Measurements from ENCODE around the gene PRSS27.

PRSS27 gene

GRCh38 chr16:2752850-2753732 lies 33.1 kb upstream of the PRSS27 start:
- ChIA-PET CTCF (interaction anchor here (0.6 to 1.9 kb wide), 5 partner anchors 16 to 167 kb away, joined by 3 to 7 read pairs (median 4); no protein-coding TSS in a partner anchor), POLR2A (interaction anchor here (0.5 to 2.0 kb wide), 26 partner anchors 10 to 970 kb away, joined by 3 to 22 read pairs (median 4); partner anchors contain the start of genes ELOB, FLYWCH2, KCTD5 and NUBP2)
- H3K27ac ChIP-seq (ENCODE audit: extremely low read depth, low read depth, low read length) = peak overlapping the region; percentile 97
- H3K9me3 ChIP-seq (ENCODE audit: control insufficient read depth, insufficient read depth, low read depth, low read length) = no peaks in the 10 kb centered on the region
- H3K4me1 ChIP-seq (ENCODE audit: control insufficient read depth, insufficient read depth, low read length) = peaks cover 5% of the 10 kb centered on the region
- H3K36me3 ChIP-seq (ENCODE audit: control insufficient read depth in 2 of 2, insufficient read depth in 1 of 2, low read length in 2 of 2) = peaks cover 17 to 61% of the 10 kb centered on the region in 2 experiments
- peak overlapping the region; percentile 96 for H3K4me3 ChIP-seq (ENCODE audit: low read depth, low read length)
- TF ChIP-seq KLF8 (tag by site-specific recombination; IDR thresholded peaks at IDR 0.05) (no peak), ZNF24 (tag by site-specific recombination; IDR thresholded peaks at IDR 0.05) (0 out of 2 replicates have a peak, but pooled peaks have one; percentile 34), ZNF37A (tag by site-specific recombination; IDR thresholded peaks at IDR 0.05) (no peak), ZNF302 (tag by site-specific recombination; IDR thresholded peaks at IDR 0.05; ENCODE audit: low read depth) (no peak), YY1 (tag by site-specific recombination; IDR thresholded peaks at IDR 0.05) (no peak), ZNF132 (tag by site-specific recombination; IDR thresholded peaks at IDR 0.05; ENCODE audit: borderline replicate concordance) (no peak), BCL11A (tag by site-specific recombination; IDR thresholded peaks at IDR 0.05; ENCODE audit: low read depth) (no peak), ZNF670 (tag by site-specific recombination; IDR thresholded peaks at IDR 0.05; ENCODE audit: low read depth) (no peak), ZNF324 (tag by site-specific recombination; IDR thresholded peaks at IDR 0.05) (0 out of 2 replicates have a peak, but pooled peaks have one; percentile 48), ZNF266 (tag by site-specific recombination; IDR thresholded peaks at IDR 0.05; ENCODE audit: low read depth) (no peak), GFI1B (tag by site-specific recombination; IDR thresholded peaks at IDR 0.05) (no peak), ZNF785 (tag by site-specific recombination; IDR thresholded peaks at IDR 0.05) (no peak), ZNF138 (tag by site-specific recombination; IDR thresholded peaks at IDR 0.05; ENCODE audit: borderline replicate concordance) (no peak), SALL2 (tag by site-specific recombination; IDR thresholded peaks at IDR 0.05; ENCODE audit: borderline replicate concordance) (no peak), ZNF596 (tag by site-specific recombination; IDR thresholded peaks at IDR 0.05) (no peak), TSHZ1 (tag by site-specific recombination; IDR thresholded peaks at IDR 0.05; ENCODE audit: borderline replicate concordance) (no peak), GLIS2 (tag by site-specific recombination; IDR thresholded peaks at IDR 0.05) (no peak; the same call in none of the 2 replicates), ZNF23 (tag by site-specific recombination; IDR thresholded peaks at IDR 0.05; ENCODE audit: borderline replicate concordance) (no peak), SCRT1 (tag by site-specific recombination; IDR thresholded peaks at IDR 0.05; ENCODE audit: borderline replicate concordance) (no peak)
- TF ChIP-seq, protein P1, sequence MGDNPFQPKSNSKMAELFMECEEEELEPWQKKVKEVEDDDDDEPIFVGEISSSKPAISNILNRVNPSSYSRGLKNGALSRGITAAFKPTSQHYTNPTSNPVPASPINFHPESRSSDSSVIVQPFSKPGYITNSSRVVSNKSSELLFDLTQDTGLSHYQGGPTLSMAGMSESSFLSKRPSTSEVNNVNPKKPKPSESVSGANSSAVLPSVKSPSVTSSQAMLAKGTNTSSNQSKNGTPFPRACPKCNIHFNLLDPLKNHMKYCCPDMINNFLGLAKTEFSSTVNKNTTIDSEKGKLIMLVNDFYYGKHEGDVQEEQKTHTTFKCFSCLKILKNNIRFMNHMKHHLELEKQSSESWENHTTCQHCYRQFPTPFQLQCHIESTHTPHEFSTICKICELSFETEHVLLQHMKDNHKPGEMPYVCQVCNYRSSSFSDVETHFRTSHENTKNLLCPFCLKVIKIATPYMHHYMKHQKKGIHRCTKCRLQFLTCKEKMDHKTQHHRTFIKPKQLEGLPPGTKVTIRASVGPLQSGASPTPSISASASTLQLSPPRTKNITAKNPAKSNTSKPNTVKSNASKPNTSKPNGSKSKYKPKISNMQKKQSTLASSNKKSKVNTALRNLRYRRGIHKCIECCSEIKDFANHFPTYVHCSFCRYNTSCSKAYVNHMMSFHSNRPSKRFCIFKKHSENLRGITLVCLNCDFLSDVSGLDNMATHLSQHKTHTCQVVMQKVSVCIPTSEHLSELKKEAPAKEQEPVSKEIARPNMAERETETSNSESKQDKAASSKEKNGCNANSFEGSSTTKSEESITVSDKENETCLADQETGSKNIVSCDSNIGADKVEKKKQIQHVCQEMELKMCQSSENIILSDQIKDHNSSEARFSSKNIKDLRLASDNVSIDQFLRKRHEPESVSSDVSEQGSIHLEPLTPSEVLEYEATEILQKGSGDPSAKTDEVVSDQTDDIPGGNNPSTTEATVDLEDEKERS (tag by site-specific recombination; IDR thresholded peaks at IDR 0.05) = no peak
- TF ChIP-seq, protein P2, sequence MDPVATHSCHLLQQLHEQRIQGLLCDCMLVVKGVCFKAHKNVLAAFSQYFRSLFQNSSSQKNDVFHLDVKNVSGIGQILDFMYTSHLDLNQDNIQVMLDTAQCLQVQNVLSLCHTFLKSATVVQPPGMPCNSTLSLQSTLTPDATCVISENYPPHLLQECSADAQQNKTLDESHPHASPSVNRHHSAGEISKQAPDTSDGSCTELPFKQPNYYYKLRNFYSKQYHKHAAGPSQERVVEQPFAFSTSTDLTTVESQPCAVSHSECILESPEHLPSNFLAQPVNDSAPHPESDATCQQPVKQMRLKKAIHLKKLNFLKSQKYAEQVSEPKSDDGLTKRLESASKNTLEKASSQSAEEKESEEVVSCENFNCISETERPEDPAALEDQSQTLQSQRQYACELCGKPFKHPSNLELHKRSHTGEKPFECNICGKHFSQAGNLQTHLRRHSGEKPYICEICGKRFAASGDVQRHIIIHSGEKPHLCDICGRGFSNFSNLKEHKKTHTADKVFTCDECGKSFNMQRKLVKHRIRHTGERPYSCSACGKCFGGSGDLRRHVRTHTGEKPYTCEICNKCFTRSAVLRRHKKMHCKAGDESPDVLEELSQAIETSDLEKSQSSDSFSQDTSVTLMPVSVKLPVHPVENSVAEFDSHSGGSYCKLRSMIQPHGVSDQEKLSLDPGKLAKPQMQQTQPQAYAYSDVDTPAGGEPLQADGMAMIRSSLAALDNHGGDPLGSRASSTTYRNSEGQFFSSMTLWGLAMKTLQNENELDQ (tag by site-specific recombination; IDR thresholded peaks at IDR 0.05; ENCODE audit: low read depth) = no peak
- TF ChIP-seq, protein P3, sequence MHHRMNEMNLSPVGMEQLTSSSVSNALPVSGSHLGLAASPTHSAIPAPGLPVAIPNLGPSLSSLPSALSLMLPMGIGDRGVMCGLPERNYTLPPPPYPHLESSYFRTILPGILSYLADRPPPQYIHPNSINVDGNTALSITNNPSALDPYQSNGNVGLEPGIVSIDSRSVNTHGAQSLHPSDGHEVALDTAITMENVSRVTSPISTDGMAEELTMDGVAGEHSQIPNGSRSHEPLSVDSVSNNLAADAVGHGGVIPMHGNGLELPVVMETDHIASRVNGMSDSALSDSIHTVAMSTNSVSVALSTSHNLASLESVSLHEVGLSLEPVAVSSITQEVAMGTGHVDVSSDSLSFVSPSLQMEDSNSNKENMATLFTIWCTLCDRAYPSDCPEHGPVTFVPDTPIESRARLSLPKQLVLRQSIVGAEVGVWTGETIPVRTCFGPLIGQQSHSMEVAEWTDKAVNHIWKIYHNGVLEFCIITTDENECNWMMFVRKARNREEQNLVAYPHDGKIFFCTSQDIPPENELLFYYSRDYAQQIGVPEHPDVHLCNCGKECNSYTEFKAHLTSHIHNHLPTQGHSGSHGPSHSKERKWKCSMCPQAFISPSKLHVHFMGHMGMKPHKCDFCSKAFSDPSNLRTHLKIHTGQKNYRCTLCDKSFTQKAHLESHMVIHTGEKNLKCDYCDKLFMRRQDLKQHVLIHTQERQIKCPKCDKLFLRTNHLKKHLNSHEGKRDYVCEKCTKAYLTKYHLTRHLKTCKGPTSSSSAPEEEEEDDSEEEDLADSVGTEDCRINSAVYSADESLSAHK (tag by site-specific recombination; IDR thresholded peaks at IDR 0.05) = peak; percentile 17; the same call in 1 of the 2 replicates
- TF ChIP-seq, protein P4, sequence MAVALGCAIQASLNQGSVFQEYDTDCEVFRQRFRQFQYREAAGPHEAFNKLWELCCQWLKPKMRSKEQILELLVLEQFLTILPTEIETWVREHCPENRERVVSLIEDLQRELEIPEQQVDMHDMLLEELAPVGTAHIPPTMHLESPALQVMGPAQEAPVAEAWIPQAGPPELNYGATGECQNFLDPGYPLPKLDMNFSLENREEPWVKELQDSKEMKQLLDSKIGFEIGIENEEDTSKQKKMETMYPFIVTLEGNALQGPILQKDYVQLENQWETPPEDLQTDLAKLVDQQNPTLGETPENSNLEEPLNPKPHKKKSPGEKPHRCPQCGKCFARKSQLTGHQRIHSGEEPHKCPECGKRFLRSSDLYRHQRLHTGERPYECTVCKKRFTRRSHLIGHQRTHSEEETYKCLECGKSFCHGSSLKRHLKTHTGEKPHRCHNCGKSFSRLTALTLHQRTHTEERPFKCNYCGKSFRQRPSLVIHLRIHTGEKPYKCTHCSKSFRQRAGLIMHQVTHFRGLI (tag by site-specific recombination; IDR thresholded peaks at IDR 0.05) = no peak
